H1 (cell line): ENCODE measurements around the gene RAB3C. TPM values are rescaled to one million over a fixed set of nuclear protein-coding genes. Genes with fewer than 3 reads are reported as not detected.

ENCODE experiments used
- CTCF ChIA-PET: fragments of 300-600 bp; sonication (Branson Sonifier 250); formaldehyde crosslinking; loops from one replicate; lab custom pipeline; 2021; ENCODE audit not compliant: partially characterized antibody; lab: Charles Lee
- POLR2A ChIA-PET: fragments of 300-600 bp; sonication (Branson Sonifier 250); formaldehyde crosslinking; loops from one replicate; lab custom pipeline; 2021; ENCODE audit warnings: inconsistent platforms; ENCODE audit not compliant: partially characterized antibody; lab: Charles Lee
- DNase-seq, 2 experiments: peaks; one replicate each; pipeline versions ENCODE4 v3.0.0 to v3.0.0-alpha.2; 2010 to 2022; ENCODE audit warnings: low spot score in 2 of 2, low read depth in 1 of 2, mixed read lengths in 1 of 2
- FAIRE-seq: peaks from 2 replicates; lab custom pipeline; 2011; peaks lifted over from hg19 to GRCh38; lab: Jason Lieb, UNC
- H2AFZ ChIP-seq: 2 replicates; pipeline ENCODE4 v1.8.1; 2012; ENCODE audit warnings: low read length, inconsistent platforms
- H2AK5ac ChIP-seq: 2 replicates; pipeline ENCODE4 v1.6.1; 2013; ENCODE audit warnings: low read depth, low read length
- H2BK120ac ChIP-seq: replicated peaks from 2 replicates; pipeline ENCODE3; 2013; ENCODE audit warnings: low read depth, low read length, inconsistent platforms
- H2BK12ac ChIP-seq: 2 replicates; pipeline ENCODE4 v1.6.1; 2013; ENCODE audit warnings: low read depth, low read length
- H2BK15ac ChIP-seq: 2 replicates; pipeline ENCODE4 v1.6.1; 2013; ENCODE audit warnings: low read length
- H2BK20ac ChIP-seq: 2 replicates; pipeline ENCODE4 v1.6.1; 2013; ENCODE audit warnings: low read length
- H2BK5ac ChIP-seq: 2 replicates; pipeline ENCODE4 v1.6.1; 2013; ENCODE audit warnings: low read depth, low read length
- H3K14ac ChIP-seq: 2 replicates; pipeline ENCODE4 v1.6.1; 2013; ENCODE audit warnings: inconsistent platforms; ENCODE audit not compliant: insufficient read length
- H3K18ac ChIP-seq: 2 replicates; pipeline ENCODE4 v1.6.1; 2013; ENCODE audit warnings: low read length; ENCODE audit errors: extremely low read depth
- H3K23ac ChIP-seq: 2 replicates; pipeline ENCODE4 v1.6.1; 2013; ENCODE audit warnings: inconsistent platforms; ENCODE audit not compliant: insufficient read length
- H3K23me2 ChIP-seq: 2 replicates; pipeline ENCODE4 v1.6.1; 2013; ENCODE audit warnings: low read depth, low read length
- H3K27ac ChIP-seq: 2 replicates; pipeline ENCODE4 v1.6.1; 2011; ENCODE audit warnings: low read depth, low read length, inconsistent platforms
- H3K27me3 ChIP-seq, 4 experiments: replicated peaks in 1 of 4; 1 replicate in 1 of 4; 2 replicates in 3 of 4; pipeline versions ENCODE4 v1.6.1 to v1.8.1; 2011 to 2013; ENCODE audit warnings: low read length in 3 of 4, mild to moderate bottlenecking in 3 of 4, inconsistent platforms in 2 of 4, mixed read lengths in 2 of 4, moderate library complexity in 1 of 4; ENCODE audit not compliant: control insufficient read depth in 3 of 4, insufficient read depth in 3 of 4; ENCODE audit errors: extremely low read depth in 1 of 4
- H3K36me3 ChIP-seq, 4 experiments: 2 replicates each; pipeline versions ENCODE4 v1.6.1 to v1.8.1; 2011 to 2013; ENCODE audit warnings: mild to moderate bottlenecking in 4 of 4, low read length in 3 of 4, moderate library complexity in 2 of 4, control low read depth in 1 of 4, inconsistent platforms in 1 of 4; ENCODE audit not compliant: insufficient read depth in 4 of 4, control insufficient read depth in 2 of 4
- H3K4ac ChIP-seq: replicated peaks from 2 replicates; pipeline ENCODE3; 2013; ENCODE audit warnings: low read length, low read depth, mixed read lengths, inconsistent platforms; ENCODE audit not compliant: insufficient read length
- H3K4me1 ChIP-seq, 4 experiments: replicated peaks in 1 of 4; 1 replicate in 1 of 4; 2 replicates in 3 of 4; pipeline versions ENCODE4 v1.6.1 to v1.8.1; 2011 to 2013; ENCODE audit warnings: low read length in 3 of 4, inconsistent platforms in 2 of 4, mixed read lengths in 1 of 4; ENCODE audit not compliant: insufficient read depth in 4 of 4, control insufficient read depth in 3 of 4
- H3K4me2 ChIP-seq, 2 experiments: 2 replicates each; pipeline versions ENCODE4 v1.6.1 to v1.8.1; 2011 to 2013; ENCODE audit warnings: low read depth in 2 of 2, low read length in 2 of 2, control low read depth in 1 of 2, inconsistent platforms in 1 of 2, mild to moderate bottlenecking in 1 of 2; ENCODE audit not compliant: insufficient read depth in 1 of 2
- H3K4me3 ChIP-seq, 4 experiments: fragments of 200-600, 300-600 bp in 1 of 4; sonication (generic), shearing (Covaris generic), sonication (Bioruptor Twin) in 1 of 4; 2 replicates each; pipeline versions ENCODE4 v1.5.1 to v1.8.1; 2011 to 2016; ENCODE audit warnings: low read length in 4 of 4, low read depth in 3 of 4, control low read depth in 2 of 4, inconsistent platforms in 2 of 4, mild to moderate bottlenecking in 2 of 4, mixed read lengths in 1 of 4, moderate library complexity in 1 of 4; ENCODE audit not compliant: insufficient read depth in 2 of 4; ENCODE audit errors: extremely low read depth in 1 of 4
- H3K56ac ChIP-seq: replicated peaks from 2 replicates; pipeline ENCODE3; 2013; ENCODE audit warnings: low read depth, mild to moderate bottlenecking, mixed read lengths, low read length, inconsistent platforms; ENCODE audit not compliant: insufficient read length
- H3K79me1 ChIP-seq: 2 replicates; pipeline ENCODE4 v1.6.1; 2013; ENCODE audit warnings: low read depth, low read length, control low read depth
- H3K79me2 ChIP-seq, 2 experiments: 2 replicates each; pipeline versions ENCODE4 v1.6.1 to v1.8.1; 2012 to 2013; ENCODE audit warnings: low read length in 2 of 2, mild to moderate bottlenecking in 2 of 2, inconsistent platforms in 1 of 2; ENCODE audit not compliant: insufficient read depth in 2 of 2, control insufficient read depth in 1 of 2
- H3K9ac ChIP-seq, 4 experiments: replicated peaks in 1 of 4; 1 replicate in 1 of 4; 2 replicates in 3 of 4; pipeline versions ENCODE4 v1.6.1 to v1.8.1; 2011 to 2013; ENCODE audit warnings: low read depth in 3 of 4, low read length in 3 of 4, control low read depth in 2 of 4, mild to moderate bottlenecking in 2 of 4, moderate library complexity in 2 of 4, inconsistent platforms in 1 of 4; ENCODE audit errors: extremely low read depth in 1 of 4
- H3K9me3 ChIP-seq, 2 experiments: 2 replicates each; pipeline versions ENCODE4 v1.6.1 to v1.8.1; 2012 to 2013; ENCODE audit warnings: mild to moderate bottlenecking in 2 of 2, moderate library complexity in 2 of 2, control low read depth in 1 of 2, inconsistent platforms in 1 of 2, low read depth in 1 of 2, low read length in 1 of 2, mixed read lengths in 1 of 2; ENCODE audit not compliant: insufficient read depth in 2 of 2
- H4K20me1 ChIP-seq, 2 experiments: replicated peaks in 1 of 2; 2 replicates each; pipeline versions ENCODE3 to v1.8.1; 2011 to 2013; ENCODE audit warnings: inconsistent platforms in 2 of 2, low read length in 2 of 2, mild to moderate bottlenecking in 1 of 2; ENCODE audit not compliant: insufficient read depth in 2 of 2, control insufficient read depth in 1 of 2
- H4K5ac ChIP-seq: 2 replicates; pipeline ENCODE4 v1.6.1; 2013; ENCODE audit warnings: low read length, low read depth, mixed read lengths, inconsistent platforms; ENCODE audit not compliant: insufficient read length
- H4K8ac ChIP-seq: 2 replicates; pipeline ENCODE4 v1.8.0; 2013; ENCODE audit warnings: mild to moderate bottlenecking, moderate library complexity, low read length, inconsistent platforms; ENCODE audit not compliant: insufficient read depth; ENCODE audit errors: extremely low read depth
- H4K91ac ChIP-seq: replicated peaks from 2 replicates; pipeline ENCODE3; 2013; ENCODE audit warnings: low read length, mixed read lengths, inconsistent platforms; ENCODE audit not compliant: insufficient read length
- BCL11A ChIP-seq, 2 experiments: IDR thresholded peaks; one replicate each; pipeline ENCODE4 v1.6.1; 2011; ENCODE audit warnings: low read depth in 2 of 2, low read length in 2 of 2, mild to moderate bottlenecking in 2 of 2
- BRCA1 ChIP-seq: IDR thresholded peaks from 2 replicates; pipeline ENCODE4 v1.6.1; 2012; ENCODE audit warnings: low read depth, low read length, improper control_type of control experiment
- CEBPB ChIP-seq: IDR thresholded peaks from 2 replicates; pipeline ENCODE4 v1.6.1; 2012; ENCODE audit warnings: low read depth, low read length
- EGR1 ChIP-seq: IDR thresholded peaks from 2 replicates; pipeline ENCODE4 v1.6.1; 2011; ENCODE audit warnings: low read depth, low read length, borderline replicate concordance
- NANOG ChIP-seq: IDR thresholded peaks from 2 replicates; pipeline ENCODE4 v1.6.1; 2011; ENCODE audit warnings: low read length, low read depth, mild to moderate bottlenecking, inconsistent platforms; ENCODE audit not compliant: insufficient read depth, poor library complexity, severe bottlenecking
- POLR2AphosphoS5 ChIP-seq: IDR thresholded peaks from 2 replicates; pipeline ENCODE4 v1.6.1; 2011; ENCODE audit warnings: low read depth, low read length
- RFX5 ChIP-seq: IDR thresholded peaks from 2 replicates; pipeline ENCODE4 v1.6.1; 2011; ENCODE audit warnings: low read depth, low read length, improper control_type of control experiment, borderline replicate concordance
- RXRA ChIP-seq: IDR thresholded peaks from 2 replicates; pipeline ENCODE4 v1.6.1; 2011; ENCODE audit warnings: low read depth, mild to moderate bottlenecking, low read length, moderate library complexity; ENCODE audit not compliant: insufficient read depth
- SIN3A ChIP-seq, 2 experiments: IDR thresholded peaks in 1 of 2; conservative IDR thresholded peaks in 1 of 2; 2 replicates each; pipeline ENCODE4 v1.6.1; 2011 to 2012; ENCODE audit warnings: low read length in 2 of 2, improper control_type of control experiment in 1 of 2, low read depth in 1 of 2, mild to moderate bottlenecking in 1 of 2
- SIX5 ChIP-seq: IDR thresholded peaks from 2 replicates; pipeline ENCODE4 v1.6.1; 2011; ENCODE audit warnings: mild to moderate bottlenecking, low read depth, low read length
- SP1 ChIP-seq: IDR thresholded peaks from 2 replicates; pipeline ENCODE4 v1.6.1; 2011; ENCODE audit warnings: low read depth, low read length
- TAF1 ChIP-seq: IDR thresholded peaks from 2 replicates; pipeline ENCODE4 v1.6.1; 2011; ENCODE audit warnings: mild to moderate bottlenecking, low read depth, low read length
- TEAD4 ChIP-seq: IDR thresholded peaks from 2 replicates; pipeline ENCODE4 v1.6.1; 2012; ENCODE audit warnings: low read depth, low read length, inconsistent platforms, mixed read lengths
- ZNF274 ChIP-seq: IDR thresholded peaks from 2 replicates; pipeline ENCODE4 v1.7.0; 2012; ENCODE audit warnings: low read length, borderline replicate concordance; ENCODE audit errors: extremely low read depth
- WGBS, 2 experiments: shearing (Covaris generic) in 1 of 2; methylation state at CpG; one replicate each; pipeline versions ENCODE4 v1.1.6 to v1.1.7; 2013 to 2015; ENCODE audit warnings: low lambda C conversion rate in 2 of 2, mixed read lengths in 2 of 2, inconsistent platforms in 1 of 2, low coverage in 1 of 2, missing lambda C conversion rate in 1 of 2; ENCODE audit not compliant: insufficient replicate concordance in 2 of 2, insufficient coverage in 1 of 2, insufficient read length in 1 of 2; ENCODE audit errors: extremely low coverage in 1 of 2, missing lambda C conversion rate in 1 of 2; 5-methylcytosine and 5-hydroxymethylcytosine counted together
- polyA plus RNA-seq, 7 experiments: library from polyadenylated mRNA; depleted of rRNA in 3 of 7; stranded (reverse) in 5 of 7; unstranded in 2 of 7; fragments of >200 nt in 5 of 7; fragments of 200-250 nt in 2 of 7; gene quantifications; 1 replicate in 5 of 7; 2 replicates in 1 of 7; 4 replicates in 1 of 7; pipeline versions ENCODE4 v1.2.1 to v1.2.3, GENCODE V29; 2011 to 2013; ENCODE audit warnings: missing spikeins in 2 of 7, mixed read lengths in 2 of 7
- total RNA-seq: library from RNA; stranded (reverse); fragmentation: NEBNext Ultra II Directional; extraction: Animal tissue kit (Norgen Biotek cat#: 25700); gene quantifications from 2 replicates; pipeline ENCODE4 v1.2.1, GENCODE V29; 2021

RAB3C gene
- total and polyA plus RNA-seq, 2 of the 8 experiments (the other 6 are each of a cell fraction or from before 2014, with no cell fraction given), result 14.7 to 18.3 TPM

- no peak overlapping the region for H3K4me3 ChIP-seq
- no peaks in the 10 kb centered on the region for H3K4me1 ChIP-seq
- no peak overlapping the region for H2BK12ac ChIP-seq
- TF ChIP-seq RFX5, result no peak
- TF ChIP-seq EGR1, result no peak
- no peak for TF ChIP-seq TEAD4
- no peak for TF ChIP-seq RXRA
- no peak for TF ChIP-seq TAF1
- no peak for TF ChIP-seq SIN3A (conservative IDR thresholded peaks at IDR 0.05 in 1 of 2, IDR thresholded peaks at IDR 0.05 in 1 of 2; ENCODE audit: low read depth in 1 of 2, low read length in 2 of 2)
- TF ChIP-seq SIX5, result no peak
- TF ChIP-seq BCL11A (IDR thresholded peaks at IDR 0.05; ENCODE audit: low read depth in 2 of 2, low read length in 2 of 2), result no peak
- TF ChIP-seq NANOG, result no peak
- TF ChIP-seq BRCA1, result no peak
- no peak for TF ChIP-seq SP1
- no peak for TF ChIP-seq ZNF274
- TF ChIP-seq POLR2AphosphoS5, result no peak
- no peak for TF ChIP-seq CEBPB
- no peak overlapping the region for H2BK20ac ChIP-seq
- POLR2A ChIA-PET, result no interaction called here
- H3K9me3 ChIP-seq, result peaks cover 8 to 14% of the 10 kb centered on the region in 2 experiments; a peak in 2 of 4 replicates
- H2BK120ac ChIP-seq, result no peak overlapping the region
- H3K79me1 ChIP-seq, result no peaks in the 10 kb centered on the region
- H4K91ac ChIP-seq, result no peak overlapping the region
- no peak overlapping the region for H4K5ac ChIP-seq
- H4K20me1 ChIP-seq, result no peaks in the 10 kb centered on the region
- no peak overlapping the region for H3K27ac ChIP-seq
- H3K14ac ChIP-seq, result no peak overlapping the region
- 95% methylated on average over 4 of the region's 4 CpGs; no CpG with 5 or more reads in 1 of the 2 experiments for WGBS, 2 experiments
- H2AFZ ChIP-seq, result no peak overlapping the region
- no peak overlapping the region for H3K4ac ChIP-seq
- CTCF ChIA-PET, result no interaction called here
- H3K4me2 ChIP-seq, result no peak overlapping the region
- H3K23ac ChIP-seq, result no peak overlapping the region
- no peaks in the 10 kb centered on the region for H3K79me2 ChIP-seq
- H3K9ac ChIP-seq, result no peak overlapping the region
- no peaks in the 10 kb centered on the region for H3K23me2 ChIP-seq
- no peak overlapping the region for H2BK15ac ChIP-seq
- no peak overlapping the region for H2BK5ac ChIP-seq
- H3K27me3 ChIP-seq, result no peaks in the 10 kb centered on the region
- FAIRE-seq, result no peak
- DNase-seq, result no peak
- no peak overlapping the region for H2AK5ac ChIP-seq
- no peak overlapping the region for H3K18ac ChIP-seq
- H3K56ac ChIP-seq, result no peak overlapping the region
- no peaks in the 10 kb centered on the region for H3K36me3 ChIP-seq
- H4K8ac ChIP-seq, result no peak overlapping the region
Observed at GRCh38 chr5:58606064-58606463, 23.2 kb downstream of the RAB3C start.
